K562 treated with DMSO at 1 percent for 12 hours (cell line): Measurements from ENCODE around the gene TPST1. TPM values are rescaled to one million over a fixed set of nuclear protein-coding genes. Genes with fewer than 3 reads are reported as not detected.

Source experiments
- total RNA-seq: library from RNA; unstranded; fragments of 300-600 nt; gene quantifications from 2 replicates; pipeline ENCODE4 v1.2.3, GENCODE V29; 2022; ENCODE audit not compliant: insufficient read depth

The TPST1 gene
- 0.78 and 1.5 TPM in 2 replicates for total RNA-seq

GRCh38 chr7:66204822-66205740 lies at the start of gene TPST1:
TSS of gene TPST1 (plus strand) at chr7:66205334. CDS start at chr7:66240426, 35,092 bp downstream.

Other genes starting within 250 kb of the TPST1 start
- 137 and 190 TPM in 2 replicates for gene GUSB, start 223.1 kb upstream of the TPST1 start, total RNA-seq
- 23.7 and 27.2 TPM in 2 replicates for gene ASL, start 129.5 kb upstream of the TPST1 start, total RNA-seq
- 16.0 and 30.0 TPM in 2 replicates for gene CRCP, start 90.5 kb upstream of the TPST1 start, total RNA-seq